Activated B cell treated with CpG ODN at 0.5 μM for 24 hours (primary cell): ENCODE data around the gene OGFOD3. TPM values are rescaled to one million over a fixed set of nuclear protein-coding genes. Genes with fewer than 3 reads are reported as not detected.

Experiments
- ATAC-seq: fragments of 200-7000 bp; cut with Tn5 transposase; one replicate; pipeline ENCODE4 v1.10.0; 2021; ENCODE audit warnings: low read depth, mild to moderate bottlenecking, moderate library complexity
- CTCF ChIA-PET: fragments of 350-600 bp; sonication (Branson Sonifier 250); formaldehyde crosslinking; loops from one replicate; lab custom pipeline; 2021; ENCODE audit warnings: antibody characterized with exemption; lab: Charles Lee
- POLR2A ChIA-PET: fragments of 350-600 bp; sonication (Branson Sonifier 250); formaldehyde crosslinking; loops from one replicate; lab custom pipeline; 2021; ENCODE audit warnings: antibody characterized with exemption; lab: Charles Lee
- DNase-seq: peaks from one replicate; pipeline ENCODE4 v3.0.0; 2022
- H3K27ac Mint-ChIP-seq: one replicate; pipeline ENCODE4 v1.8.0; 2020; ENCODE audit warnings: mixed read lengths
- H3K27me3 Mint-ChIP-seq: one replicate; pipeline ENCODE4 v1.8.0; 2021; ENCODE audit warnings: mixed read lengths
- H3K36me3 Mint-ChIP-seq: one replicate; pipeline ENCODE4 v1.8.0; 2021; ENCODE audit warnings: low read depth, mixed read lengths
- H3K4me1 Mint-ChIP-seq: one replicate; pipeline ENCODE4 v1.8.0; 2021; ENCODE audit warnings: mixed read lengths
- H3K4me3 Mint-ChIP-seq: one replicate; pipeline ENCODE4 v1.8.0; 2020; ENCODE audit warnings: mild to moderate bottlenecking, mixed read lengths
- H3K9me3 Mint-ChIP-seq: one replicate; pipeline ENCODE4 v1.8.0; 2020; ENCODE audit warnings: mixed read lengths
- CTCF ChIP-seq: fragments of 200-600 bp; IDR thresholded peaks from one replicate; pipeline ENCODE4 v1.8.0; 2022; ENCODE audit warnings: antibody characterized with exemption, mild to moderate bottlenecking
- intact Hi-C: fragments of 100-400 bp; cut with micrococcal nuclease; formaldehyde crosslinking; loops from one replicate; pipeline ENCODE4 v1.15.1; 2024
- total RNA-seq: library from RNA; stranded (reverse); gene quantifications from 2 replicates; pipeline ENCODE4 v1.2.3, GENCODE V29; 2022

OGFOD3 gene
- total RNA-seq, 1 donor from 2014 or later: 35.0 TPM

- peaks cover 10% of the 10 kb centered on the region for H3K36me3 Mint-ChIP-seq
- ATAC-seq: no peak
- ChIA-PET POLR2A (no interaction called here), CTCF (no interaction called here)
- DNase-seq: no peak
- H3K27ac Mint-ChIP-seq: no peak overlapping the region
- intact Hi-C loops: no loop called here
- no peaks in the 10 kb centered on the region for H3K9me3 Mint-ChIP-seq
- peaks cover 3% of the 10 kb centered on the region for H3K27me3 Mint-ChIP-seq
- TF ChIP-seq CTCF: no peak
- H3K4me3 Mint-ChIP-seq: no peak overlapping the region
- no peaks in the 10 kb centered on the region for H3K4me1 Mint-ChIP-seq
Observed at GRCh38 chr17:82387705-82388106, 30.7 kb downstream of the OGFOD3 start.

- Mint-ChIP-seq H3K27me3 (peaks cover 3% of the 10 kb centered on the region), H3K27ac (no peak overlapping the region), H3K4me3 (no peak overlapping the region), H3K9me3 (no peaks in the 10 kb centered on the region), H3K4me1 (no peaks in the 10 kb centered on the region), H3K36me3 (peaks cover 4% of the 10 kb centered on the region)
- POLR2A ChIA-PET: no interaction called here
- DNase-seq (no peak), ATAC-seq (no peak)
- TF ChIP-seq CTCF: no peak
- intact Hi-C loops: no loop called here
- CTCF ChIA-PET: no interaction called here
Observed at GRCh38 chr17:82386881-82387704, 31.3 kb downstream of the OGFOD3 start.

- Mint-ChIP-seq H3K27ac (no peak overlapping the region), H3K36me3 (peaks cover 3% of the 10 kb centered on the region), H3K4me1 (no peaks in the 10 kb centered on the region), H3K4me3 (no peak overlapping the region), H3K9me3 (no peaks in the 10 kb centered on the region), H3K27me3 (peaks cover 6% of the 10 kb centered on the region)
- ChIA-PET CTCF (no interaction called here), POLR2A (no interaction called here)
- ATAC-seq: no peak
- no peak for TF ChIP-seq CTCF
- intact Hi-C loops: no loop called here
- DNase-seq: no peak
Observed at GRCh38 chr17:82386255-82386831, 32.0 kb downstream of the OGFOD3 start.

GRCh38 chr17:82385559-82386254, 32.7 kb downstream of the OGFOD3 start:
- ATAC-seq (no peak), DNase-seq (no peak)
- ChIA-PET POLR2A (no interaction called here), CTCF (no interaction called here)
- intact Hi-C loops: no loop called here
- Mint-ChIP-seq H3K27ac (no peak overlapping the region), H3K4me3 (no peak overlapping the region), H3K9me3 (no peaks in the 10 kb centered on the region), H3K27me3 (peaks cover 9% of the 10 kb centered on the region), H3K4me1 (no peaks in the 10 kb centered on the region), H3K36me3 (peaks cover 3% of the 10 kb centered on the region)
- no peak for TF ChIP-seq CTCF
